Measurements from ENCODE around the gene OLIG1.

Gene OLIG1

GRCh38 chr21:33037501-33037900, 32.4 kb upstream of the OLIG1 start:
- TF ChIP-seq GATA2 (IDR thresholded peaks at IDR 0.05; ENCODE audit: low read depth, low read length) (no peak), GATA3 (IDR thresholded peaks at IDR 0.05; ENCODE audit: low read depth, low read length) (no peak)

DNA sequence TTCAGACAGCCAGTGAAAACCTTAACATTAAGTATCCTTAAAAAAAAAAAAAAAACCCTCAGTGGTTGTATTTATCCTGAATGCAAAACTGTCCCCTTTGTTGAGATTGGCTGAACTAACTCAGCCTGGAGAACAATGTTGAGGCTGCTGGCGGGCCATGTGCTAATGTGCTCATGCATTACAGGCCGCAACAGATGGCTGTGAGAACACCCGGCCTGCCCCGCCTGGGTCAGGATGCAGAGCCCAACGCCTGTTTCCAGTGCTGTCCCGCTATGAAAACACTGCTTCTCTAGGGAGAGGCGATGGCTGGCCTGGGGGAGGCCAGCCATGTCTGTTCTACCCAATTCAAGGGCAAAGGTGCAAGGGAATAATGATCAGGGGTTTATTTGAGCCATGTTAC, 30.4 kb upstream of the OLIG1 start:
- TF ChIP-seq GATA3 (IDR thresholded peaks at IDR 0.05; ENCODE audit: low read depth, low read length) (no peak), GATA2 (IDR thresholded peaks at IDR 0.05; ENCODE audit: low read depth, low read length) (no peak)

DNA sequence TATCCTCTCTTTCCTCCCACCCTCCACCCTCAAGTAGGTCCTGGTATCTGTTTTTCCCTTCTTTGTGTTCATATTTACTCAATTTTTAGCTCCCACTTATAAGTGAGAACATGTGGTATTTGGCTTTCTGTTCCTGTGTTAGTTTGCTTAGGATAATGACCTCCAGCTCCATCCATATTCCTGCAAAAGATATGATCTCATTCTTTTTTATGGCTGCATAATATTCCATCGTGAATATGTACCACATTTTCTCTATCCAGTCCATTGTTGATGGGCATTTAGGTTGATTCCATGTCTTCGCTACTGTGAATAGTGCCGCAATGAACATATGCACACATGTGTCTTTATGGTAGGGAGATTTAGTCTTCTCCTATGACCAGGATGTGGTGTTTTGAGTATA, 29.7 kb upstream of the OLIG1 start:
- TF ChIP-seq GATA3 (IDR thresholded peaks at IDR 0.05; ENCODE audit: low read depth, low read length) (no peak), GATA2 (IDR thresholded peaks at IDR 0.05; ENCODE audit: low read depth, low read length) (no peak)

GRCh38 chr21:33041981-33042380, 28.0 kb upstream of the OLIG1 start:
- TF ChIP-seq GATA2 (IDR thresholded peaks at IDR 0.05; ENCODE audit: low read depth, low read length), result no peak
- no peak for TF ChIP-seq GATA3 (IDR thresholded peaks at IDR 0.05; ENCODE audit: low read depth, low read length)

DNA sequence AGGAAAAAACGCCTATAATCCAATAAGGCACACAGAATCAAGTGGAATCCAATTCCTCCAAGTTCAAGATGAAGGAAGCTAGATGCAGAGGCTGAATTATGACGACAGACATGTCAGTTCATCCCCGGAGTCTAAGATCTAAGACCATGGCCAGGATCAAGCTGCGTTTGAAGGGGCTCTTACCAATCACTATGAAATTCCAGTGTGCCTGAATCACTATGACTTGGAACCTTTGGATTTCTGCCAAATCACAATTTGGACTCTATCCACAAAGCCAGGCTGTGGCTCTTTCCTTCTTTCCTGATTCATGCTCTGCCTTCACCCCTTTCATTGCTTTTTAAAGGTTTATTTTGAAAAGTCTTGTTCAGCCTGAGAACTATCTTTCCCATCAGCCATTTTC, 27.1 kb upstream of the OLIG1 start:
- TF ChIP-seq GATA2 (IDR thresholded peaks at IDR 0.05; ENCODE audit: low read depth, low read length) (no peak), GATA3 (IDR thresholded peaks at IDR 0.05; ENCODE audit: low read depth, low read length) (no peak)

GRCh38 chr21:33046455-33046854, 23.5 kb upstream of the OLIG1 start:
- TF ChIP-seq GATA2 (IDR thresholded peaks at IDR 0.05; ENCODE audit: low read depth, low read length), result no peak
- no peak for TF ChIP-seq GATA3 (IDR thresholded peaks at IDR 0.05; ENCODE audit: low read depth, low read length)

DNA sequence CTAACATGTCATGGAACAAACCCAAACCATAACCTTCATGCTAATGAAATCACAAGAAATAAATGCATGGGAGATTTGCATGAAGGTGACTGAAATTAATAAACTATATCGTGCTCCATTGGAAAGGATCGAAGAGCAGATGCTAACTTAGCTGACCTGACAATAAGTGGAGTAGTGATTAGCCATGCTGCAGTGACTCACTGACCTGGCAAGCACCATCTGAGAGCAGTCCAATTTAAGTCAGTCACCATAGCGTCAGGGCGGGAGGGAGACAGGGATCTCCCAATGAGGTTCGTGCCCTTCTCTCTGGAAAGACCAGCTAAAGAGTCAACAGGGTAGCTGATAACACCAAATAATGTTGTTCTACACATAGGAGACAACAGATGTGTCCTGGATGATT, 22.7 kb upstream of the OLIG1 start:
- TF ChIP-seq GATA3 (IDR thresholded peaks at IDR 0.05; ENCODE audit: low read depth, low read length) (no peak), GATA2 (IDR thresholded peaks at IDR 0.05; ENCODE audit: low read depth, low read length) (no peak)

- no peak for TF ChIP-seq GATA3 (IDR thresholded peaks at IDR 0.05; ENCODE audit: low read depth, low read length)
- TF ChIP-seq GATA2 (IDR thresholded peaks at IDR 0.05; ENCODE audit: low read depth, low read length), result no peak
These were observed 18.0 kb upstream of the OLIG1 start for GRCh38 chr21:33051925-33052324.

- TF ChIP-seq GATA3 (IDR thresholded peaks at IDR 0.05; ENCODE audit: low read depth, low read length) (no peak), GATA2 (IDR thresholded peaks at IDR 0.05; ENCODE audit: low read depth, low read length) (no peak)
These were observed 16.0 kb upstream of the OLIG1 start for GRCh38 chr21:33053951-33054350.

DNA sequence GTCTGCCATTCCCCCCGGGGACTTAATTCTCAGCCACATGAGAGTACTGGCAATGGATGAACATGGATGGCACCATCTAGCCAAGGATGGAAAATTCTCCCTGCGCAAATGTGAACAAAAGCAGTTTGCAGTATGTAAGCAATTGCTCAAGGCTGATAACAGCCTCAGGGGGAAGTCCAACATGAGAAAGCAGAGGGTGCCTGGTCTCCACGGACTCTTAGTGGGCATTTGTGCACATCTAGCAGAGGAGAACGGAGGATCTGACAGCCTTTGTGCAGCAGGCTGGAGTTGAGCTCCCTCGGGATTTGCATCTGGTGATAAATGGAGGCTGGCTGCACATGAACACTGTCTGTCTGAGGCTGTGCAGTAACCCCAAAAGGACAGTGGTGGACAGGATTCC, 13.9 kb upstream of the OLIG1 start:
- no peak for TF ChIP-seq GATA3 (IDR thresholded peaks at IDR 0.05; ENCODE audit: low read depth, low read length)
- no peak for TF ChIP-seq GATA2 (IDR thresholded peaks at IDR 0.05; ENCODE audit: low read depth, low read length)

GRCh38 chr21:33057385-33057940, 12.5 kb upstream of the OLIG1 start:
- TF ChIP-seq GATA2 (IDR thresholded peaks at IDR 0.05; ENCODE audit: low read depth, low read length), result no peak
- TF ChIP-seq GATA3 (IDR thresholded peaks at IDR 0.05; ENCODE audit: low read depth, low read length), result no peak

DNA sequence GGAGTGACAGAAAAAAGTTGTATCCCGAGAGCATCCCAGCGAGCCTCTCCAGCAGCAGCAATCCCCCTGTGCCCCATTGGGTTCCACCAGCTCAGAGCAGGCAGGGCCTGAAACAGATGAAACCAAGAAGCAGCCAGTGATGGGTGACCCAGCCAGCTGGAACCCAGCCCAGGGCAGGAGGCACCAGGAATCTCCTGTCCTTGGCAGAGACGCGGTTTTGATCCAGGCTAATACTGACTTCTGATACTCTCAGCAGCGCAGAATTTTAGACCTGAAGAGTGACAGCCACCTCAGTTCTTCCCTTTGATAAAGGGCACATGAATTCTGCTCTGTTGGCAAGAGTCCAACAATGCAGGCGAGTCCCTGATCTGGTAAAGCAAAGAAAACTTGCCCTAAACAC, 11.4 kb upstream of the OLIG1 start:
- no peak for TF ChIP-seq GATA2 (IDR thresholded peaks at IDR 0.05; ENCODE audit: low read depth, low read length)

GRCh38 chr21:33058957-33059356, 11.0 kb upstream of the OLIG1 start:
- TF ChIP-seq GATA2 (IDR thresholded peaks at IDR 0.05; ENCODE audit: low read depth, low read length) (no peak), GATA3 (IDR thresholded peaks at IDR 0.05; ENCODE audit: low read depth, low read length) (no peak)

- no peak for TF ChIP-seq GATA2 (IDR thresholded peaks at IDR 0.05; ENCODE audit: low read depth, low read length)
- no peak for TF ChIP-seq GATA3 (IDR thresholded peaks at IDR 0.05; ENCODE audit: low read depth, low read length)
These were observed 10.5 kb upstream of the OLIG1 start for GRCh38 chr21:33059380-33059841.

DNA sequence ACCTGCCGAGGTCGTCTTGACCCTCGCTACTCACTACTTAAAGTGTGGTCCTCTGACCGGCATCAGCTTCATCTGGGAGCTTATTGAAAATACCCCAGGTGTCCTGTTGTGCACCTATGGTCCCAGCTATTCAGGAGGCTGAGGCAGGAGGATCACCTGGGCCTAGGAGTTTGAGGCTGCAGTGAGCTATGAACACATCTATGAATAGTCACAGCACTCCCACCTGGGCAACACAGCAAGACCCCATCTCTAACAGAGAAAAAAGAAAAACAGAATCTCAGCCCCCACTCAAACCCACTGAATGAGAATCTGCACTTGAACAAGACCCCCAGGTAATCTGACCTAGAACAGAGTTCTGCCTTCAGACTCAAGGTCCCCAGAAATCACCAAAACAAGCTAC, 8.7 kb upstream of the OLIG1 start:
- no peak for TF ChIP-seq GATA3 (IDR thresholded peaks at IDR 0.05; ENCODE audit: low read depth, low read length)
- TF ChIP-seq GATA2 (IDR thresholded peaks at IDR 0.05; ENCODE audit: low read depth, low read length), result no peak

GRCh38 chr21:33063375-33063883, 6.5 kb upstream of the OLIG1 start:
- no peak for TF ChIP-seq GATA2 (IDR thresholded peaks at IDR 0.05; ENCODE audit: low read depth, low read length)
- no peak for TF ChIP-seq GATA3 (IDR thresholded peaks at IDR 0.05; ENCODE audit: low read depth, low read length)

Data from SH-SY5Y (cell line).